Limb (tissue), 2 donors: ENCODE results near the gene KIFAP3.
A peak's percentile ranks its signal among the peaks of the same experiment; 100 is the strongest.
"Not testable (repeated sequence)": the region's sequence is repeated elsewhere in the genome, so short reads cannot be mapped to it uniquely, and the experiment has no call there.

Experiments used
- DNase-seq, 2 donors: peaks; one replicate each; pipeline ENCODE4 v3.0.0-alpha.2; 2016; ENCODE audit errors: extremely low spot score in 2 of 2

KIFAP3 gene

DNA sequence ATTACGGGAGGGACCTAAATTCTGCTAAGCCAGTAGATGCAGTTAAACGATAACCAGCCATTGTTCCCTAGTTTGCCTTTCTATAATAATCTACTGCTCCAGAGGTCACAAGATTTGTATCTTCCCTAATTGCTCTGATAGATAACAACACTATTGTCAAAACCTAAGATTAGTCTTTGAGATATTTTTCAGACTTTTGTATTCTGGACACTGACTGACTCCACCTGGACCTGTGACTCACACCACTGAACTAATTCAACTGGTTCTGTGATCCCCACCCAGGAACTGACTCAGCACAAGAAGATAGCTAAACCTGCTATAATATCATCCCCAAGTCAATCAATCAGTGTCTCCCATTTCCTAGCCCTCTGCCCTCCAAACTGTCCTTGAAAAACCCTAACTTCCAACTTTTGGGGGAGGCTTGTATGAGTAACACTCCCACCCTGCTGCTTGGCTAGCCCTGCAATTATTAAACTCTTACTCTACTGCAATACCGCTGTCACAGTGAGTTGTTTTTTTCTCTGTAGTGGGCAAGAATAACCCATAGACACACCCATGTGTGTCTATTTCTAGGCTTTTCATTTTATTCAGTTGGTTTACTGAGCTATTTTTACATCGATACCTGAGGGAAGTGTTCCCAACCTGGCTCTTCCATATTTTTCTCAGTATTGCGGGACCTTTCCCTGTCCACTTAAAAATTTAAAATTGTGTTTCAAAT lies 11.2 kb downstream of the KIFAP3 start:
- no peak for DNase-seq

- not testable (repeated sequence) for DNase-seq
Measured at GRCh38 chr1:170061676-170062075, 12.8 kb downstream of the KIFAP3 start.

DNA sequence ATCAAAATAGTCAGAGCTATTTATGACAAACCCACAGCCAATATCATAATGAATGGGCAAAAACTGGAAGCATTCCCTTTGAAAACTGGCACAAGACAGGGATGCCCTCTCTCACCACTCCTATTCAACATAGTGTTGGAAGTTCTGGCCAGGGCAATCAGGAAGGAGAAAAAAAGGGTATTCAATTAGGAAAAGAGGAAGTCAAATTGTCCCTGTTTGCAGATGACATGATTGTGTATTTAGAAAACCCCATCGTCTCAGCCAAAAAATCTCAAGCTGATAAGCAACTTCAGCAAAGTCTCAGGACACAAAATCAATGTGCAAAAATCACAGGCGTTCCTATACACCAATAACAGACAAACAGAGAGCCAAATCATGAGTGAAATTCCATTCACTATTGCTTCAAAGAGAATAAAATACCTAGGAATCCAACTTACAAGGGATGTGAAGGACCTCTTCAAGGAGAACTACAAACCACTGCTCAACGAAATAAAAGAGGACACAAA lies 14.4 kb downstream of the KIFAP3 start:
- DNase-seq = not testable (repeated sequence)

GRCh38 chr1:170049176-170049800 lies 25.2 kb downstream of the KIFAP3 start:
- no peak for DNase-seq

GRCh38 chr1:170048515-170048914 lies 26.0 kb downstream of the KIFAP3 start:
- DNase-seq = no peak

GRCh38 chr1:170044187-170044586 lies 30.3 kb downstream of the KIFAP3 start:
- DNase-seq = no peak

GRCh38 chr1:170041423-170042192 lies 32.9 kb downstream of the KIFAP3 start:
- DNase-seq = no peak

GRCh38 chr1:170032531-170033280 lies 41.8 kb downstream of the KIFAP3 start:
- no peak for DNase-seq

- no peak for DNase-seq
Measured at GRCh38 chr1:170030212-170030611, 44.3 kb downstream of the KIFAP3 start.

GRCh38 chr1:170027760-170028159 lies 46.7 kb downstream of the KIFAP3 start:
- DNase-seq = no peak

- no peak for DNase-seq
Measured at GRCh38 chr1:170020859-170021258, 53.6 kb downstream of the KIFAP3 start.

GRCh38 chr1:170017478-170017877 lies 57.0 kb downstream of the KIFAP3 start:
- DNase-seq = no peak

DNA sequence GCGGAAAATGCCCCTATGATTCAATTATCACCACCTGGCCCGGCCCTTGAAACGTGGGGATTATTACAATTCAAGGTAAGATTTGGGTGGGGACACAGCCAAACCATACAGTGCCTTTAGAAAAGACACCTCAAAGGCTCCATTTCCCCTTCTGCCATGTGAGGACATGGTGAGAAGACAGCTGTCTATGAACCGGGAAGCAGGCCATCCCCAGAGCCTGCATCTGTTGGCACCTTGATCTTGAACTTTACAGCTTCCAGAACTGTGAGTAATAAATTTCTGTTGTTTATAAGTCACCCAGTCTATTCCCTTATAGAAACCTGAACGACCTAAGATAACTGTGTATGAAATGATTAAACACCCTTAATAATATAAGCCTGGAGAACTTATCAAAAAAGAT lies 61.6 kb downstream of the KIFAP3 start:
- no peak for DNase-seq

GRCh38 chr1:170010443-170010842 lies 64.1 kb downstream of the KIFAP3 start:
- peak in 1 of 2 donors; percentile 57 for DNase-seq

GRCh38 chr1:170009551-170009950 lies 64.9 kb downstream of the KIFAP3 start:
- no peak for DNase-seq

DNA sequence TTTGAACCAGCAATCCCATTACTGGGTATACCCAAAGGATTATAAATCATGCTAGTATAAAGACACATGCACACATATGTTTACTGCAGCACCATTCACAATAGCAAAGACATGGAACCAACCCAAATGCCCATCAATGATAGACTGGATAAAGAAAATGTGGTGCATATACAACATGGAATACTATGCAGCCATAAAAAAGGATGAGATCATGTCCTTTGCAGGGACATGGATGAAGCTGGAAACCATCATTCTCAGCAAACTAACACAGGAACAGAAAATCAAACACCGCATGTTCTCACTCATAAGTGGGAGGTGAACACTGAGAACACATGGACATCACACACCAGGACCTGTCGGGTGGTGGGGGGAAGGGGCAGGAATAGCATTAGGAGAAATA lies 65.8 kb downstream of the KIFAP3 start:
- DNase-seq = not testable (repeated sequence)

DNA sequence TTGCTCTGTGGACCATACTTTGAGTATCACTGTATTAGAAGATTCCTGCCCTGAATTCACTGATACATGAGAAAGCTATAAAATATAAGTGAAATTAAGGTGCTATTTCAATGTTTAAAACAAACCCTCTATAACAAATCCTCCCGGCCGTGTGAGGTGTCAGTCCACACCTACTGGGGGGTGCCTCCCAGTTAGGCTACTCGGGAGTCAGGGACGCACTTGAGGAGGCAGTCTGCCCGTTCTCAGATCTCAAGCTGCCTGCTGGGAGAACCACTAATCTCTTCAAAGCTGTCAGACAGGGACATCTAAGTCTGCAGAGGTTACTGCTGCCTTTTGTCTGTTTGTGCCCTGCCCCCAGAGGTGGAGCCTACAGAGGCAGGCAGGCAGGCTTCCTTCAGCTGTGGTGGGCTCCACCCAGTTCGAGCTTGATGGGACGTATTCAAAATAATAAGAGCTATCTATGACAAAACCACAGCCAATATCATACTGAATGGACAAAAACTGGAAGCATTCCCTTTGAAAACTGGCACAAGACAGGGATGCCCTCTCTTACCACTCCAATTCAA lies 71.1 kb downstream of the KIFAP3 start:
- DNase-seq = not testable (repeated sequence)

GRCh38 chr1:170001266-170001665 lies 73.2 kb downstream of the KIFAP3 start:
- DNase-seq = no peak

DNA sequence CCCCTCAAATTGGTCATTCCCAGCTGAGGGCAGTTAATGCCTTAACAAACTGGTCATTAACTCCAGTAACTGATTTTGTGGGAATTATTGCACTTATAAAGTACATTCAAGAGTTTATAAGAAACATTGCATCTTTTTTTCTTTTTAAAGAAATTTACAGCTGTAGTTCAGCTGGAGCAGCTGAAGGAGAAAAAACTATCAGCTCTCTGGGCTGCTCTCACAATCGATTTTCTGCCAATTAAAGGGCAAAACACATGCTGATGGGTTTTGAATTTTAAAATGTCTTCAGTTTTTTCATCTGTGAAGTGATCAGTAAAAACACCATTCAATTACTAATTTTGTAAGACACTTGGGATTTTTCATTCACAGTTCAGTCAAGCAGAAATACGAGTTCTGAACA lies 74.7 kb downstream of the KIFAP3 start:
- peak in 1 of 2 donors; percentile 53 for DNase-seq

- DNase-seq = peak; percentile 56 to 62
Measured at GRCh38 chr1:169999331-169999741, 75.2 kb downstream of the KIFAP3 start.

DNA sequence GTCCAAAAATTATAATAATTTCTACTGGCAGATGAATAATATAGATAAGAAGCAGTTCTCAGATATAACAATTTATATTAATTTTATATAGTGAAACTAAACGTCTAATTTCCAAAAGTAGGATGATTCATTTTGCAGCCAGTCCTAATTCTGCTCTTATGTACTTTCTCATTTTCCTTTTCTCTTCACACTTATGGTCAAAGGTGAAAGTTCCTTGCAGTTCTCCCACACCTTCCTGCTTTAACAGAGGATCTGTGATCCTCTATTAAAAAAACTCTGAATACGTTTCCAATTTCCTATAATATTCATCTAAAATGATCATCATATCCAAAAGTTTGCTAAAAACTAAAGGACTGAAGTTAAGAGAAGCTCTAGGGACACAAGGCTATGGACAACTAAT lies 78.5 kb downstream of the KIFAP3 start:
- DNase-seq = no peak
